ENCODE data around the gene FANCD2. TPM values are rescaled to one million over a fixed set of nuclear protein-coding genes. Genes with fewer than 3 reads are reported as not detected.
"Not testable (repeated sequence)": the region's sequence is repeated elsewhere in the genome, so short reads cannot be mapped to it uniquely, and the experiment has no call there.

The FANCD2 gene
- total RNA-seq, 1 donor from 2014 or later, result 67.9 TPM

DNA sequence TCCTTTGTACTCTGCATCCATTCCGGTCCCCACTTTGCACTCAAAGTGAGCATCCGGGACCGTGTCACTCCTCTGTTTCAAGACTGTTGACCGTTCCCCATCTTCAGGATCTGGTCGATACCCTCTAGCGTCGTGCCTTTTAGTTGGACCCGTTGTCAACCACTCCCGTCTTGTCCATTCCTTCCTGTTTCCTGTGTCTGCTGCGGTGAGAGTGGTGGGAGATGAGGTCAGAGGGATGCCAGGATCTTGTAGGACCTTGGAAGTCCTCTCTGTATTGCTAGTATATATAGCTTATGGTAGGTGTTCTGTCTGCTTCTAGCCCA lies 89.9 kb downstream of the FANCD2 start:
- Mint-ChIP-seq H3K9me3 (no peaks in the 10 kb centered on the region), H3K36me3 (ENCODE audit: low read depth) (no peaks in the 10 kb centered on the region), H3K27ac (ENCODE audit: unreplicated experiment) (peak overlapping the region; percentile 95), H3K27me3 (ENCODE audit: low read depth) (peaks cover 4% of the 10 kb centered on the region), H3K4me1 (peaks cover 17% of the 10 kb centered on the region), H3K4me3 (peak overlapping the region; percentile 99)
- no peak for DNase-seq (ENCODE audit: low read depth, low spot score)
- TF ChIP-seq, protein P1, sequence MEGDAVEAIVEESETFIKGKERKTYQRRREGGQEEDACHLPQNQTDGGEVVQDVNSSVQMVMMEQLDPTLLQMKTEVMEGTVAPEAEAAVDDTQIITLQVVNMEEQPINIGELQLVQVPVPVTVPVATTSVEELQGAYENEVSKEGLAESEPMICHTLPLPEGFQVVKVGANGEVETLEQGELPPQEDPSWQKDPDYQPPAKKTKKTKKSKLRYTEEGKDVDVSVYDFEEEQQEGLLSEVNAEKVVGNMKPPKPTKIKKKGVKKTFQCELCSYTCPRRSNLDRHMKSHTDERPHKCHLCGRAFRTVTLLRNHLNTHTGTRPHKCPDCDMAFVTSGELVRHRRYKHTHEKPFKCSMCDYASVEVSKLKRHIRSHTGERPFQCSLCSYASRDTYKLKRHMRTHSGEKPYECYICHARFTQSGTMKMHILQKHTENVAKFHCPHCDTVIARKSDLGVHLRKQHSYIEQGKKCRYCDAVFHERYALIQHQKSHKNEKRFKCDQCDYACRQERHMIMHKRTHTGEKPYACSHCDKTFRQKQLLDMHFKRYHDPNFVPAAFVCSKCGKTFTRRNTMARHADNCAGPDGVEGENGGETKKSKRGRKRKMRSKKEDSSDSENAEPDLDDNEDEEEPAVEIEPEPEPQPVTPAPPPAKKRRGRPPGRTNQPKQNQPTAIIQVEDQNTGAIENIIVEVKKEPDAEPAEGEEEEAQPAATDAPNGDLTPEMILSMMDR (conservative IDR thresholded peaks at IDR 0.05), result no peak

DNA sequence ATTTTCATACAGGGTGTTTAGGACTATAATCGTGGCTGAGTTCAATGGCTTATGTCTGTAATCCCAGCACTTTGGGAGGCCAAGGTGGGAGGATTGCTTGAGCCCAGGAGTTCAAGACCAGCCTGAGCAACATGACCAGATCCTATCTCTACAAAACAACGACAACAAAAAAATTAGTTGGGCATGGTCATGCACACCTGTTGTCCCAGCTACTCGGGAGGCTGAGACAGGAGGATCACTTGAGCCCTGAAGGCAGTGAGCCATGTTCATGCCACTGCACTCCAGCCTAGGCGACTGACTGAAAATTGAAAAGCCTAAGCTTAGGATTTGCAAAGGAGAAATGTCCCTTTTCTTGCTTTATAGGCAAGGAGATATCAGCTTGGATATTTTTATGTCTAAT lies 90.7 kb downstream of the FANCD2 start:
- H3K4me1 Mint-ChIP-seq, result peaks cover 17% of the 10 kb centered on the region
- H3K9me3 Mint-ChIP-seq, result no peaks in the 10 kb centered on the region
- peak overlapping the region; percentile 99 for H3K4me3 Mint-ChIP-seq
- H3K27ac Mint-ChIP-seq (ENCODE audit: unreplicated experiment), result no peak overlapping the region
- no peak for DNase-seq (ENCODE audit: low read depth, low spot score)
- H3K27me3 Mint-ChIP-seq (ENCODE audit: low read depth), result peaks cover 1% of the 10 kb centered on the region
- H3K36me3 Mint-ChIP-seq (ENCODE audit: low read depth), result no peaks in the 10 kb centered on the region
- TF ChIP-seq, protein P1 (conservative IDR thresholded peaks at IDR 0.05), result no peak

DNA sequence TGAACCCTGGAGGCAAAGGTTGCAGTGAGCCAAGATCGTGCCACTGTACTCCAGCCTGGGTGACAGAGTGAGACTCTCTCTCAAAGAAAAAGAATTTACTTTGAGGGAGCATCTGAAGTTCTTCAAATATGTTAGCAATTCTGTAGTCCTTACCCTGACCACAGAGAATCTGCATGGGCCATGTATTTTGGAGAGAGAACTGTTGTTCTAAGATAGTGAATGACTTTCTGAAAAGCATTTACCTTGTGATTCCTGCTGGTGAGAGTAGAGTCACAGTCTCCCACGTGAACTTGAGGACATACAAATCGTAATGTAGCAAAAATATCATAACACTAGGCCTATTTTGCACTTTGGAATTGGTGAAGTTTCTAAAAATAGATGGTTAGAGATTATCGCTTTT lies 93.1 kb downstream of the FANCD2 start:
- Mint-ChIP-seq H3K9me3 (no peaks in the 10 kb centered on the region), H3K27ac (ENCODE audit: unreplicated experiment) (no peak overlapping the region), H3K36me3 (ENCODE audit: low read depth) (no peaks in the 10 kb centered on the region), H3K4me3 (peak overlapping the region; percentile 52), H3K27me3 (ENCODE audit: low read depth) (no peaks in the 10 kb centered on the region), H3K4me1 (peaks cover 17% of the 10 kb centered on the region)
- TF ChIP-seq, protein P1 (conservative IDR thresholded peaks at IDR 0.05), result no peak
- no peak for DNase-seq (ENCODE audit: low read depth, low spot score)

DNA sequence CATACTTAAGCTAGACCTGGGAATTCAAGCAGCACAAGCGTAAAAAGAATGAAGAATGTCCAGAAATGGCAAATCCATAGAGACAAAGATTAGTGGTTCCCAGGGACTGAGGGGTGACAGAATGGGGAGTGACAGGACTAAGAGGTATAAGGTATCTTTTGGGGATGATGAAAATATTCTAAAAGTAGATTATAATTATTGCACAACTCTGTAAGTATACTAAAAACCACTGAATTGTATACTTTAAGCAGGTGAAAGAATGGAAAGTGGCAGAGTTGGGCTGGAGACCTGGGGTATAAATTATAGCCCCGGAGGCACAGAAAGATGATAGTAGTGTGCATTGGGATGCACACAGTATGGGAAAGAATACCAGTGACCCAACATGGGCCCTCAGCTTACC lies 94.8 kb downstream of the FANCD2 start:
- Mint-ChIP-seq H3K36me3 (ENCODE audit: low read depth) (peaks cover 4% of the 10 kb centered on the region), H3K9me3 (no peaks in the 10 kb centered on the region), H3K27me3 (ENCODE audit: low read depth) (no peaks in the 10 kb centered on the region), H3K4me1 (peaks cover 8% of the 10 kb centered on the region), H3K4me3 (no peak overlapping the region), H3K27ac (ENCODE audit: unreplicated experiment) (no peak overlapping the region)
- TF ChIP-seq, protein P1 (conservative IDR thresholded peaks at IDR 0.05), result no peak
- DNase-seq (ENCODE audit: low read depth, low spot score), result no peak

DNA sequence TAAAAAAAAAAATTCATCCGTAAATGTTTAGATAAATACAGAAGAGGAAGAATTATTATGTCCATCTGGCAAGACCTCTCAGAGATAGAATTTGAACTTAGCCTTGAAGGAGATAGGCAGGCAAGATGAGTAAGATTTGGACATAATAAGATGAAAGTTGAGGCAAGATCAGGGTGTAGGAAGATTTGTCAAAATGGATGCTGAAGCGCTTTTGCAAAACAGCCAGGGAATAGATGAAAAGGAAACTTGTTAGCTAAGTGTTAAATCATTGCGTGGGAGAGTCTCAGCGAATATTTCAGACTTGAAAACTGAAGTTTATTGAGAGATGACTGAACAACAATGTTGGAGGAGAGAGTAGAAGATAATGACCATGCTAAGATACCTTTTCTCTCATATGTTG lies 96.5 kb downstream of the FANCD2 start:
- Mint-ChIP-seq H3K36me3 (ENCODE audit: low read depth) (peaks cover 15% of the 10 kb centered on the region), H3K27ac (ENCODE audit: unreplicated experiment) (no peak overlapping the region), H3K9me3 (no peaks in the 10 kb centered on the region), H3K27me3 (ENCODE audit: low read depth) (no peaks in the 10 kb centered on the region), H3K4me1 (no peaks in the 10 kb centered on the region), H3K4me3 (no peak overlapping the region)
- TF ChIP-seq, protein P1 (conservative IDR thresholded peaks at IDR 0.05), result no peak
- no peak for DNase-seq (ENCODE audit: low read depth, low spot score)

DNA sequence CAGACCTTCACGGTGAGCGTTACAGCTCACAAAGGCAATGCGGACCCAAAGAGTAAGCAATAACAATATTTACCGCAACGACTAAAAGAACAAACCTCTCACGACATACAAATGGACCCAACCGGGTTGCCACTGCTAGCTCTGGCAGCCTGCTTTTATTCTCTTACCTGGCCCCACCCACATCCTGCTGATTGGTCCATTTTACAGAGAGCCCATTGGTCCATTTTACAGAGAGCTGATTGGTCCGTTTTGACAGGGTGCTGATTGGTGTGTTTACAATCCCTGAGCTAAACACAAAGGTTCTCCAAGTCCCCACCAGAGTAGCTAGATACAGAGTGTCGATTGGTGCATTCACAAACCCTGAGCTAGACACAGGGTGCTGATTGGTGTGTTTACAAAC lies 109.6 kb downstream of the FANCD2 start:
- not testable (repeated sequence) for H3K4me1 Mint-ChIP-seq; H3K4me3 Mint-ChIP-seq; DNase-seq (ENCODE audit: low read depth, low spot score); H3K9me3 Mint-ChIP-seq; H3K27me3 Mint-ChIP-seq (ENCODE audit: low read depth); H3K27ac Mint-ChIP-seq (ENCODE audit: unreplicated experiment); H3K36me3 Mint-ChIP-seq (ENCODE audit: low read depth)

Measured in neural crest cell (in vitro differentiated cells).